HEK293 (cell line): ENCODE results near the gene FOLR2.

Source experiments
- HIC1 ChIP-seq: fragments of 450-650 bp; formaldehyde crosslinking; IDR thresholded peaks from 2 replicates; pipeline ENCODE4 v1.5.1; 2016; ENCODE audit warnings: missing biosample characterization, missing genetic modification characterization
- ZNF132 ChIP-seq: fragments of 450-650 bp; formaldehyde crosslinking; IDR thresholded peaks from 2 replicates; pipeline ENCODE4 v1.5.1; 2017; ENCODE audit warnings: missing biosample characterization, missing genetic modification characterization, borderline replicate concordance
- ZNF624 ChIP-seq: fragments of 450-650 bp; formaldehyde crosslinking; IDR thresholded peaks from 2 replicates; pipeline ENCODE4 v1.5.1; 2017; ENCODE audit warnings: missing biosample characterization, missing genetic modification characterization

Gene FOLR2

GRCh38 chr11:72267956-72268617 lies 51.5 kb downstream of the FOLR2 start (continued):
- TF ChIP-seq HIC1 (no peak), ZNF132 (no peak), ZNF624 (tag by site-specific recombination) (no peak)
